Astrocyte (in vitro differentiated cells and primary cell): ENCODE results near the gene TOR1B.

Experiments
- EZH2 ChIP-seq: IDR thresholded peaks from 2 replicates; pipeline ENCODE4 v1.6.1; 2012; ENCODE audit warnings: mild to moderate bottlenecking, low read length, inconsistent platforms; ENCODE audit not compliant: insufficient read depth
- TF ChIP-seq, protein P1 (sequence below): IDR thresholded peaks from 2 replicates; pipeline ENCODE4 v1.5.1; 2011; ENCODE audit warnings: low read depth, mild to moderate bottlenecking, inconsistent platforms, low read length, moderate library complexity; ENCODE audit not compliant: insufficient read depth

DNA sequence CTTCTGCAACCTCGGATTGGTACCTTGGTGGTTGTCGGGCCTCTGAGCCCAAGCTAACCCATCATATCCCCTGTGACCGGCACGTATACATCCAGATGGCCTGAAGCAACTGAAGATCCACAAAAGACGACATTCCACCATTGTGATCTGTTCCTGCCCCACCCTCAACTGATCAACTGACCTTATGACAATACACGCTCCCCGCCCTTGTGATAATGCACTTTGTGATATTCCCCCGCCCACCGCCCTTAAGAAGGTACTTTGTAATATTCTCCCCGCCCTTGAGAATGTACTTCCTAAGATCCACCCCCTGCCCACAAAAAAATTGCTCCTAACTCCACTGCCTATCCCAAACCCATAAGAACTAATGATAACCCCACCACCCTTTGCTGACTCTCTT, 16.5 kb upstream of the TOR1B start:
- TF ChIP-seq, protein P1, sequence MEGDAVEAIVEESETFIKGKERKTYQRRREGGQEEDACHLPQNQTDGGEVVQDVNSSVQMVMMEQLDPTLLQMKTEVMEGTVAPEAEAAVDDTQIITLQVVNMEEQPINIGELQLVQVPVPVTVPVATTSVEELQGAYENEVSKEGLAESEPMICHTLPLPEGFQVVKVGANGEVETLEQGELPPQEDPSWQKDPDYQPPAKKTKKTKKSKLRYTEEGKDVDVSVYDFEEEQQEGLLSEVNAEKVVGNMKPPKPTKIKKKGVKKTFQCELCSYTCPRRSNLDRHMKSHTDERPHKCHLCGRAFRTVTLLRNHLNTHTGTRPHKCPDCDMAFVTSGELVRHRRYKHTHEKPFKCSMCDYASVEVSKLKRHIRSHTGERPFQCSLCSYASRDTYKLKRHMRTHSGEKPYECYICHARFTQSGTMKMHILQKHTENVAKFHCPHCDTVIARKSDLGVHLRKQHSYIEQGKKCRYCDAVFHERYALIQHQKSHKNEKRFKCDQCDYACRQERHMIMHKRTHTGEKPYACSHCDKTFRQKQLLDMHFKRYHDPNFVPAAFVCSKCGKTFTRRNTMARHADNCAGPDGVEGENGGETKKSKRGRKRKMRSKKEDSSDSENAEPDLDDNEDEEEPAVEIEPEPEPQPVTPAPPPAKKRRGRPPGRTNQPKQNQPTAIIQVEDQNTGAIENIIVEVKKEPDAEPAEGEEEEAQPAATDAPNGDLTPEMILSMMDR: no peak
- TF ChIP-seq EZH2: no peak
